H1 (cell line): ENCODE results near the gene MEIS2. TPM values are rescaled to one million over a fixed set of nuclear protein-coding genes. Genes with fewer than 3 reads are reported as not detected.

Experiments used
- CTCF ChIA-PET: fragments of 300-600 bp; sonication (Branson Sonifier 250); formaldehyde crosslinking; loops from one replicate; lab custom pipeline; 2021; ENCODE audit not compliant: partially characterized antibody; lab: Charles Lee
- POLR2A ChIA-PET: fragments of 300-600 bp; sonication (Branson Sonifier 250); formaldehyde crosslinking; loops from one replicate; lab custom pipeline; 2021; ENCODE audit warnings: inconsistent platforms; ENCODE audit not compliant: partially characterized antibody; lab: Charles Lee
- DNase-seq, 2 experiments: peaks; one replicate each; pipeline versions ENCODE4 v3.0.0 to v3.0.0-alpha.2; 2010 to 2022; ENCODE audit warnings: low spot score in 2 of 2, low read depth in 1 of 2, mixed read lengths in 1 of 2
- FAIRE-seq: peaks from 2 replicates; lab custom pipeline; 2011; peaks lifted over from hg19 to GRCh38; lab: Jason Lieb, UNC
- H2AFZ ChIP-seq: 2 replicates; pipeline ENCODE4 v1.8.1; 2012; ENCODE audit warnings: low read length, inconsistent platforms
- H2AK5ac ChIP-seq: 2 replicates; pipeline ENCODE4 v1.6.1; 2013; ENCODE audit warnings: low read depth, low read length
- H2BK120ac ChIP-seq: replicated peaks from 2 replicates; pipeline ENCODE3; 2013; ENCODE audit warnings: low read depth, low read length, inconsistent platforms
- H2BK12ac ChIP-seq: 2 replicates; pipeline ENCODE4 v1.6.1; 2013; ENCODE audit warnings: low read depth, low read length
- H2BK15ac ChIP-seq: 2 replicates; pipeline ENCODE4 v1.6.1; 2013; ENCODE audit warnings: low read length
- H2BK20ac ChIP-seq: 2 replicates; pipeline ENCODE4 v1.6.1; 2013; ENCODE audit warnings: low read length
- H2BK5ac ChIP-seq: 2 replicates; pipeline ENCODE4 v1.6.1; 2013; ENCODE audit warnings: low read depth, low read length
- H3K14ac ChIP-seq: 2 replicates; pipeline ENCODE4 v1.6.1; 2013; ENCODE audit warnings: inconsistent platforms; ENCODE audit not compliant: insufficient read length
- H3K18ac ChIP-seq: 2 replicates; pipeline ENCODE4 v1.6.1; 2013; ENCODE audit warnings: low read length; ENCODE audit errors: extremely low read depth
- H3K23ac ChIP-seq: 2 replicates; pipeline ENCODE4 v1.6.1; 2013; ENCODE audit warnings: inconsistent platforms; ENCODE audit not compliant: insufficient read length
- H3K23me2 ChIP-seq: 2 replicates; pipeline ENCODE4 v1.6.1; 2013; ENCODE audit warnings: low read depth, low read length
- H3K27ac ChIP-seq: 2 replicates; pipeline ENCODE4 v1.6.1; 2011; ENCODE audit warnings: low read depth, low read length, inconsistent platforms
- H3K27me3 ChIP-seq, 4 experiments: replicated peaks in 1 of 4; 1 replicate in 1 of 4; 2 replicates in 3 of 4; pipeline versions ENCODE4 v1.6.1 to v1.8.1; 2011 to 2013; ENCODE audit warnings: low read length in 3 of 4, mild to moderate bottlenecking in 3 of 4, inconsistent platforms in 2 of 4, mixed read lengths in 2 of 4, moderate library complexity in 1 of 4; ENCODE audit not compliant: control insufficient read depth in 3 of 4, insufficient read depth in 3 of 4; ENCODE audit errors: extremely low read depth in 1 of 4
- H3K36me3 ChIP-seq, 4 experiments: 2 replicates each; pipeline versions ENCODE4 v1.6.1 to v1.8.1; 2011 to 2013; ENCODE audit warnings: mild to moderate bottlenecking in 4 of 4, low read length in 3 of 4, moderate library complexity in 2 of 4, control low read depth in 1 of 4, inconsistent platforms in 1 of 4; ENCODE audit not compliant: insufficient read depth in 4 of 4, control insufficient read depth in 2 of 4
- H3K4ac ChIP-seq: replicated peaks from 2 replicates; pipeline ENCODE3; 2013; ENCODE audit warnings: low read length, low read depth, mixed read lengths, inconsistent platforms; ENCODE audit not compliant: insufficient read length
- H3K4me1 ChIP-seq, 4 experiments: replicated peaks in 1 of 4; 1 replicate in 1 of 4; 2 replicates in 3 of 4; pipeline versions ENCODE4 v1.6.1 to v1.8.1; 2011 to 2013; ENCODE audit warnings: low read length in 3 of 4, inconsistent platforms in 2 of 4, mixed read lengths in 1 of 4; ENCODE audit not compliant: insufficient read depth in 4 of 4, control insufficient read depth in 3 of 4
- H3K4me2 ChIP-seq, 2 experiments: 2 replicates each; pipeline versions ENCODE4 v1.6.1 to v1.8.1; 2011 to 2013; ENCODE audit warnings: low read depth in 2 of 2, low read length in 2 of 2, control low read depth in 1 of 2, inconsistent platforms in 1 of 2, mild to moderate bottlenecking in 1 of 2; ENCODE audit not compliant: insufficient read depth in 1 of 2
- H3K4me3 ChIP-seq, 4 experiments: fragments of 200-600, 300-600 bp in 1 of 4; sonication (generic), shearing (Covaris generic), sonication (Bioruptor Twin) in 1 of 4; 2 replicates each; pipeline versions ENCODE4 v1.5.1 to v1.8.1; 2011 to 2016; ENCODE audit warnings: low read length in 4 of 4, low read depth in 3 of 4, control low read depth in 2 of 4, inconsistent platforms in 2 of 4, mild to moderate bottlenecking in 2 of 4, mixed read lengths in 1 of 4, moderate library complexity in 1 of 4; ENCODE audit not compliant: insufficient read depth in 2 of 4; ENCODE audit errors: extremely low read depth in 1 of 4
- H3K56ac ChIP-seq: replicated peaks from 2 replicates; pipeline ENCODE3; 2013; ENCODE audit warnings: low read depth, mild to moderate bottlenecking, mixed read lengths, low read length, inconsistent platforms; ENCODE audit not compliant: insufficient read length
- H3K79me1 ChIP-seq: 2 replicates; pipeline ENCODE4 v1.6.1; 2013; ENCODE audit warnings: low read depth, low read length, control low read depth
- H3K79me2 ChIP-seq, 2 experiments: 2 replicates each; pipeline versions ENCODE4 v1.6.1 to v1.8.1; 2012 to 2013; ENCODE audit warnings: low read length in 2 of 2, mild to moderate bottlenecking in 2 of 2, inconsistent platforms in 1 of 2; ENCODE audit not compliant: insufficient read depth in 2 of 2, control insufficient read depth in 1 of 2
- H3K9ac ChIP-seq, 4 experiments: replicated peaks in 1 of 4; 1 replicate in 1 of 4; 2 replicates in 3 of 4; pipeline versions ENCODE4 v1.6.1 to v1.8.1; 2011 to 2013; ENCODE audit warnings: low read depth in 3 of 4, low read length in 3 of 4, control low read depth in 2 of 4, mild to moderate bottlenecking in 2 of 4, moderate library complexity in 2 of 4, inconsistent platforms in 1 of 4; ENCODE audit errors: extremely low read depth in 1 of 4
- H3K9me3 ChIP-seq, 2 experiments: 2 replicates each; pipeline versions ENCODE4 v1.6.1 to v1.8.1; 2012 to 2013; ENCODE audit warnings: mild to moderate bottlenecking in 2 of 2, moderate library complexity in 2 of 2, control low read depth in 1 of 2, inconsistent platforms in 1 of 2, low read depth in 1 of 2, low read length in 1 of 2, mixed read lengths in 1 of 2; ENCODE audit not compliant: insufficient read depth in 2 of 2
- H4K20me1 ChIP-seq, 2 experiments: replicated peaks in 1 of 2; 2 replicates each; pipeline versions ENCODE3 to v1.8.1; 2011 to 2013; ENCODE audit warnings: inconsistent platforms in 2 of 2, low read length in 2 of 2, mild to moderate bottlenecking in 1 of 2; ENCODE audit not compliant: insufficient read depth in 2 of 2, control insufficient read depth in 1 of 2
- H4K5ac ChIP-seq: 2 replicates; pipeline ENCODE4 v1.6.1; 2013; ENCODE audit warnings: low read length, low read depth, mixed read lengths, inconsistent platforms; ENCODE audit not compliant: insufficient read length
- H4K8ac ChIP-seq: 2 replicates; pipeline ENCODE4 v1.8.0; 2013; ENCODE audit warnings: mild to moderate bottlenecking, moderate library complexity, low read length, inconsistent platforms; ENCODE audit not compliant: insufficient read depth; ENCODE audit errors: extremely low read depth
- H4K91ac ChIP-seq: replicated peaks from 2 replicates; pipeline ENCODE3; 2013; ENCODE audit warnings: low read length, mixed read lengths, inconsistent platforms; ENCODE audit not compliant: insufficient read length
- EZH2 ChIP-seq: fragments of 200-600 bp; sonication (generic); IDR thresholded peaks from 2 replicates; pipeline ENCODE4 v1.7.1; 2012; ENCODE audit warnings: low read depth, mild to moderate bottlenecking, moderate library complexity, low read length, inconsistent platforms; ENCODE audit not compliant: severe bottlenecking
- MAFK ChIP-seq: IDR thresholded peaks from 2 replicates; pipeline ENCODE4 v1.6.1; 2012; ENCODE audit warnings: low read depth, mild to moderate bottlenecking, improper control_type of control experiment, low read length
- RNF2 ChIP-seq: fragments of 200-900, 300-1000 bp; sonication (generic); IDR thresholded peaks from 2 replicates; pipeline ENCODE4 v1.7.1; 2016; ENCODE audit warnings: borderline replicate concordance, low read depth, mild to moderate bottlenecking, antibody characterized with exemption, low read length; ENCODE audit not compliant: poor library complexity, severe bottlenecking; ENCODE audit errors: missing control alignments
- SUZ12 ChIP-seq: fragments of 200-600 bp; sonication (generic); IDR thresholded peaks from 2 replicates; pipeline ENCODE4 v1.6.1; 2012; ENCODE audit warnings: mild to moderate bottlenecking, inconsistent platforms, low read length, moderate library complexity, mixed read lengths
- WGBS, 2 experiments: shearing (Covaris generic) in 1 of 2; methylation state at CpG; one replicate each; pipeline versions ENCODE4 v1.1.6 to v1.1.7; 2013 to 2015; ENCODE audit warnings: low lambda C conversion rate in 2 of 2, mixed read lengths in 2 of 2, inconsistent platforms in 1 of 2, low coverage in 1 of 2, missing lambda C conversion rate in 1 of 2; ENCODE audit not compliant: insufficient replicate concordance in 2 of 2, insufficient coverage in 1 of 2, insufficient read length in 1 of 2; ENCODE audit errors: extremely low coverage in 1 of 2, missing lambda C conversion rate in 1 of 2; 5-methylcytosine and 5-hydroxymethylcytosine counted together
- polyA plus RNA-seq, 7 experiments: library from polyadenylated mRNA; depleted of rRNA in 3 of 7; stranded (reverse) in 5 of 7; unstranded in 2 of 7; fragments of >200 nt in 5 of 7; fragments of 200-250 nt in 2 of 7; gene quantifications; 1 replicate in 5 of 7; 2 replicates in 1 of 7; 4 replicates in 1 of 7; pipeline versions ENCODE4 v1.2.1 to v1.2.3, GENCODE V29; 2011 to 2013; ENCODE audit warnings: missing spikeins in 2 of 7, mixed read lengths in 2 of 7
- total RNA-seq: library from RNA; stranded (reverse); fragmentation: NEBNext Ultra II Directional; extraction: Animal tissue kit (Norgen Biotek cat#: 25700); gene quantifications from 2 replicates; pipeline ENCODE4 v1.2.1, GENCODE V29; 2021

The MEIS2 gene
- total and polyA plus RNA-seq, 2 of the 8 experiments (the other 6 are each of a cell fraction or from before 2014, with no cell fraction given): 0.22 to 1.2 TPM

- H2BK15ac ChIP-seq: no peak overlapping the region
- H3K9ac ChIP-seq: no peak overlapping the region
- H3K4me3 ChIP-seq: peak overlapping the region in 1 of 4 experiments; percentile 37; a peak in 3 of 8 replicates
- no peak overlapping the region for H3K18ac ChIP-seq
- FAIRE-seq: no peak
- H4K20me1 ChIP-seq: peaks cover 0 to 6% of the 10 kb centered on the region in 2 experiments
- no peak overlapping the region for H4K8ac ChIP-seq
- no peak overlapping the region for H2BK12ac ChIP-seq
- peaks cover 17% of the 10 kb centered on the region for H3K23me2 ChIP-seq
- no peaks in the 10 kb centered on the region for H3K79me2 ChIP-seq
- no peak overlapping the region for H2AK5ac ChIP-seq
- no peak overlapping the region for H3K14ac ChIP-seq
- no peaks in the 10 kb centered on the region for H3K9me3 ChIP-seq
- no peak overlapping the region for H2BK20ac ChIP-seq
- DNase-seq: no peak
- H2BK120ac ChIP-seq: no peak overlapping the region
- H3K36me3 ChIP-seq: no peaks in the 10 kb centered on the region
- H2AFZ ChIP-seq: no peak overlapping the region
- H4K91ac ChIP-seq: no peak overlapping the region
- H2BK5ac ChIP-seq: no peak overlapping the region
- no peak overlapping the region for H3K23ac ChIP-seq
- TF ChIP-seq MAFK (no peak), RNF2 (peak; percentile 96), SUZ12 (peak; percentile 99), EZH2 (peak; percentile 92)
- WGBS, 2 experiments: 5% methylated on average over 27 of the region's 27 CpGs; no CpG with 5 or more reads in 1 of the 2 experiments
- H3K56ac ChIP-seq: no peak overlapping the region
- no peak overlapping the region for H3K4ac ChIP-seq
- no peak overlapping the region for H4K5ac ChIP-seq
- H3K27me3 ChIP-seq: peaks cover 67 to 98% (median 90%) of the 10 kb centered on the region in 4 experiments
- ChIA-PET POLR2A (interaction anchor here (1.5 kb wide), 1 partner anchor 227 kb away, joined by 5 read pairs; no protein-coding TSS in a partner anchor), CTCF (interaction anchor here (0.8 to 9.3 kb wide), 11 partner anchors 10 to 604 kb away, joined by 3 to 130 read pairs (median 7); partner anchors contain the start of gene MEIS2)
- H3K4me2 ChIP-seq: peak overlapping the region; percentile 46 to 55; a peak in 3 of 4 replicates
- H3K4me1 ChIP-seq: peaks cover 22 to 50% (median 30%) of the 10 kb centered on the region in 4 experiments
- no peaks in the 10 kb centered on the region for H3K79me1 ChIP-seq
- H3K27ac ChIP-seq: no peak overlapping the region
Observed at GRCh38 chr15:36882487-36883131, 217.7 kb downstream of the MEIS2 start.
